GM12878 (cell line): ENCODE measurements around the gene FDX1. TPM values are rescaled to one million over a fixed set of nuclear protein-coding genes. Genes with fewer than 3 reads are reported as not detected.

ENCODE experiments used
- BCLAF1 ChIP-seq: fragments of 450-650 bp; IDR thresholded peaks from 2 replicates; pipeline ENCODE4 v1.6.1; 2017; ENCODE audit warnings: antibody characterized with exemption, mild to moderate bottlenecking, moderate library complexity
- CUX1 ChIP-seq: IDR thresholded peaks from 2 replicates; pipeline ENCODE4 v1.6.1; 2012; ENCODE audit warnings: improper control_type of control experiment, low read depth, low read length; ENCODE audit not compliant: insufficient replicate concordance
- KLF5 ChIP-seq: fragments of 450-650 bp; IDR thresholded peaks from 2 replicates; pipeline ENCODE4 v1.6.1; 2014; ENCODE audit warnings: mild to moderate bottlenecking; ENCODE audit not compliant: partially characterized antibody
- PAX8 ChIP-seq: fragments of 450-650 bp; IDR thresholded peaks from 2 replicates; pipeline ENCODE4 v1.6.1; 2017; ENCODE audit warnings: mild to moderate bottlenecking, moderate library complexity
- POU2F2 ChIP-seq: IDR thresholded peaks from 3 replicates; pipeline ENCODE4 v1.6.1; 2011; ENCODE audit warnings: low read depth, mild to moderate bottlenecking, low read length, borderline replicate concordance
- RBBP5 ChIP-seq: fragments of 200-600 bp; sonication (generic); conservative IDR thresholded peaks from 2 replicates; pipeline ENCODE4 v1.6.1; 2016
- TBL1XR1 ChIP-seq: IDR thresholded peaks from 2 replicates; pipeline ENCODE4 v1.6.1; 2012; ENCODE audit warnings: low read depth, low read length, improper control_type of control experiment
- polyA plus RNA-seq, 11 experiments: library from polyadenylated mRNA; depleted of rRNA in 4 of 11; unstranded in 6 of 11; stranded (reverse) in 5 of 11; fragments of >200 nt; fragmentation: Nextera tagmentation in 4 of 11; fragmentation: Illumina TruSeq in 1 of 11; extraction: Ambion mirVana in 4 of 11; extraction: Trizol in 1 of 11; gene quantifications; 1 replicate in 1 of 11; 2 replicates in 10 of 11; pipeline versions ENCODE4 v1.2.1 to v1.2.3, GENCODE V29; 2011 to 2016; ENCODE audit warnings: inconsistent platforms in 2 of 11, missing spikeins in 2 of 11, low read depth in 1 of 11
- total RNA-seq, 4 experiments: library from RNA; depleted of rRNA in 3 of 4; stranded (reverse); fragments of >200 nt in 3 of 4; fragmentation: Illumina TruSeq in 1 of 4; extraction: Trizol in 1 of 4; gene quantifications; 2 replicates each; pipeline versions ENCODE4 v1.2.1 to v1.2.3, GENCODE V29; 2013 to 2021
- TF ChIP-seq, protein P1 (sequence below): fragments of 450-650 bp; IDR thresholded peaks from 2 replicates; pipeline ENCODE4 v1.6.1; 2017; ENCODE audit warnings: borderline replicate concordance

FDX1 gene
- total and polyA plus RNA-seq, 10 of the 15 experiments (the other 5 are each of a cell fraction or from before 2014, with no cell fraction given), result 3.9 to 20.3 (median 8.1) TPM

DNA sequence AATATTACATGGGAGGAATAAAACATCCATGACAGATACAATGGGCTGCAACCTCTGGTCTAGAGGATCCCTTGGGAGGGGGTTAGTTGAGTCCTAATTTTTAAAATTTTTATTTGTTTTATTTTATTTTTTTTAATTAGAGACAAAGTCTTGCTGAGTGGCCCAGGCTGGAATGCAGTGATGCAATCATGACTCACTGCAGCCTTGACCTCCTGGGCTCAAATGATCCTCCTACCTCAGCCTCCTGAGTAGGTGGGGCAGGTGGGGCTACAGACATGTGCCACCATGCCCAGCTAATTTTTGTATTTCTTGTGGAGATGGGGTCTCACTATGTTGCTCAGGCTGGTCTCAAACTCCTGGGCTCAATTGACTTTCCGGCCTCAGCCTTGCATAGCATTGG lies 43.1 kb downstream of the FDX1 start (continued):
- TF ChIP-seq CUX1 (no peak), BCLAF1 (no peak), POU2F2 (no peak), PAX8 (no peak), RBBP5 (no peak), TBL1XR1 (no peak), KLF5 (no peak)
- TF ChIP-seq, protein P1, sequence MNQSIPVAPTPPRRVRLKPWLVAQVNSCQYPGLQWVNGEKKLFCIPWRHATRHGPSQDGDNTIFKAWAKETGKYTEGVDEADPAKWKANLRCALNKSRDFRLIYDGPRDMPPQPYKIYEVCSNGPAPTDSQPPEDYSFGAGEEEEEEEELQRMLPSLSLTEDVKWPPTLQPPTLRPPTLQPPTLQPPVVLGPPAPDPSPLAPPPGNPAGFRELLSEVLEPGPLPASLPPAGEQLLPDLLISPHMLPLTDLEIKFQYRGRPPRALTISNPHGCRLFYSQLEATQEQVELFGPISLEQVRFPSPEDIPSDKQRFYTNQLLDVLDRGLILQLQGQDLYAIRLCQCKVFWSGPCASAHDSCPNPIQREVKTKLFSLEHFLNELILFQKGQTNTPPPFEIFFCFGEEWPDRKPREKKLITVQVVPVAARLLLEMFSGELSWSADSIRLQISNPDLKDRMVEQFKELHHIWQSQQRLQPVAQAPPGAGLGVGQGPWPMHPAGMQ, result no peak
